ENCODE measurements around the gene ANO4.
"Not testable (repeated sequence)": the region's sequence is repeated elsewhere in the genome, so short reads cannot be mapped to it uniquely, and the experiment has no call there.

Gene ANO4

DNA sequence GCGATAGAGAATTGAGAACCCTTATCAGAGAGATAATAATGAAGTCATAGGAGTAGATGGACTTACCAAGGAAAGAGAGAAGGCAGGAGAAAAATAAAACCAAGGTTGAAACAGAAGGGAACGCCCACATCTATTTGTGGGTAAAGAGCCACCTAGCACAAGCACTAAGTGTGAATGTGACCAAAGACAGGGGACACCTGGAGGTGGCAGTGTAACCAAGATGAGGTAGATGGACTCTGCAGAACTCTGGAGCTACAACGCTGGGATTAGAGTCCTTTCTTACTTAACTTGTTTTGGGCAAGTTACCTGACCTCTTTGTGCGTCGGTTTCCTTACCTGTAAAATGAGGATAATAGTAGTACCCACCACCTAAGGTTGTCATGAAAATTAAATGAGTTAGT, 313.6 kb downstream of the ANO4 start:
- DNase-seq = no peak

DNA sequence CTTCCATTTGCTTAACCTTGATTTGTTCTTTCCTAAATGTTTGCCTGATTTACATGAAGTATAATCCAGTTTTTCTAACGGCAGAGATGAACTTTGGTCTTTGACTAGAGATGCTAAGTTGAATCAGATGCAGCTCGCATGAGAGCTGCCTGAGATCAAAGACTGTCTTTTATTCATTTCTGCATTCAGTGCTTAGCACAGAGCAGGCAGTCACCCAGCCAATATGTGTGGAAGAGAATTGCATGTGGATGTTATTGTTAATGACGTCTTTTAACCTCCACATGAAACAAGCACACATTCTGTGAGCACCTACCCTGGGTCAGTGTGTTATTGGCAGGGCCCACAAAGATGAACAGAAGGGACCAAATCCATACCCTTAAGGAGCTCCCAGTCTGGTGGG, 316.3 kb downstream of the ANO4 start:
- no peak for DNase-seq

DNA sequence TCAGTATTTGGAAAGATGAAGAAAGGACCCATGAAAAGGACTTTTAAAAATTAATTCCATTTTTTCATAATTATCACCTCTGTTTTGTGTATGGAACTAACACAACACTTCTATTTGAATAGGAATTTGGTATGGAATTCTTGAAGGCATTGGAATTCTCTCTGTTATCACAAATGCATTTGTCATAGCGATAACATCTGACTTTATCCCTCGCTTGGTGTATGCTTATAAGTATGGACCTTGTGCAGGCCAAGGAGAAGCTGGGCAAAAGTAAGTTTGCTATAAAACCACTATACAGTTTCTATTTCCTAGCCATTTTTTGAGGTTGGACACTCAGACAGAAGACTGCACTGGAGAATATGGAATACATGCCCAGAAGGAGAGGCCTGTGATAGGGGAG, 316.9 kb downstream of the ANO4 start:
- no peak for DNase-seq

DNA sequence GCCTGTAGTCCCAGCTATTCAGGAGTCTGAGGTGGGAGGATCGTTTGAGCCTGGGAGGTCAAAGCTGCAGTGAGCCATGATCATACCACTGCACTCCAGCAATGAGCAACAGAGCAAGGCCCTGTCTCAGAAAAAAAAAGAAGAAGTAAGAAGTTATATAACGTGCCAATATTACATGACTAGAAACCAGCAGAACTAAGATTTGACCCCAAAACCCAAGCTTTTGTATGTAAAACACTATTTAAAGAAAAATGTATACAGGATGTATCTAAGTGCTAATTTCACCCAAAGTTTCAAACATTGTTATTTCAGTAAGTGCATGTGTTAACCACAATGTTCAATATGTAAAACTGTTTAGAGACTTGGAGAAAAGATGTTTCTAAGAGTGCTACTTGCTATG, 320.8 kb downstream of the ANO4 start:
- no peak for DNase-seq

DNA sequence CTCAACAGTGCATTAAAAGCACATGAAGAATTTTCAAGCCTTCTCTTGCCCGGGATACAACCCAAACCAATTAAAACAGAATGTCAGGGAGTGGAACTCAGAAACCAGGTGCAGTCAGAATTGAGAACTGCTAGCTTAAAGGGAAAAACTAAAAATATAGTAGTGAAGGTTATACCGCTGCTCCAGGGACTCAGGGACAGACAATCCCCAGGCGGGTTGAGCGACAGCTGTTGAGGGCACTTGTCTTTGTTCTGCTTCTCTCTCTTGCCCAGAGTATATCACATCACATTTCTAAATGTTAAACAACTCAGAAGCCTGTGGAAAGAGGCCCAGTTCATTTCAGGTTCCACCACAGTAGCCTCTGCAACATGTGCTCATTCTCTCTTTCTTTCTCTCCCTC, 322.3 kb downstream of the ANO4 start:
- DNase-seq = no peak

DNA sequence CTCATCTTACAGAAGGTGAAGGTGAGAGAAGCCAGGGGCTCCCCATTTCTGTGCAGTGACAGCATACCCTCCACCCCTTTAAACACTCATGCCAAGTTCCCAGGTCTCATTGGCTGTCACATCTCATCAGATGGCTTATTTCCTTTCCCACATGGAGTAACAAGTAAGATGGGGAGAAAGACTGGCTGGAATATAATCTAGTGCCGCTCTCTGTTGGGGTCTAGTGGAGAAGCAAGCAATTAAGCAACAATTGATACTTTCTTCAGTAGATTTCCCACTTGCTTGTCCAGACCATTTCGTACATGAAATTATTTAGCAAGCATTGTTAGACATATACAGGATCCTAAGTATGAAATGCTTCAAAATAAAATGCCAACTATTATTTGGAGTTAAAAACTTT, 323.3 kb downstream of the ANO4 start:
- no peak for DNase-seq

DNA sequence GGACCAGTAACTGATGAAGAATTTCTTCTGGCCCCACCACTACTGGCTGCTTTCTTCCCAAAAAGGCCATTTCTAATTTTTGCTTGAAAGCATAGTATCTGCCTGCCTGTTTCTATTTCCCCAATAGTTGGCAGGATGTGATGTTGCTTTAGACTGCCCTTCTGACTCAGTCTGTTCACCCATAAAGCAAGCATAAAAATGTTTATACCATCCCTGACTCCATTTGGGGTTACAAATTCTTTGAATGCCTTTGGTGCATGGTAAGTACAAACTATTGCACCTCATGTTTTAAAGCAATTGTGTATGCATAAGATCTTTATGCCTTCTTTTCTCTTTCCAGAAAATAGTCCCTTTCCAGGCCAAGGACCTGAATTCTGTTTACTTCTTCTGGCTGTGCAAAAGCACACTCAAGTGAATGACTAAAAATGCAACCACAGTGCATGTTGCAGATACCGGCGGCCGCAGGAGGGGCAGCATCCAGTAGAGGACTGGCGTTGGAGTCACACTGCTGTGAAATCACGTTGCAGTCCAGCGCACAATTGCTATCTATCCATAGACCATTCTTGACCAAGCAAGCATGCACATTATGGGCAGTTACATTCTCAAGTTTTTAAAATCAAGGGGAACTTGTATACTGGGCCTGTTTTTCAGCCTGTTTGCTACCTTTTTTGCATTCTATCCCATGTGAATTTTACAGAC, 333.1 kb downstream of the ANO4 start:
- DNase-seq = no peak

DNA sequence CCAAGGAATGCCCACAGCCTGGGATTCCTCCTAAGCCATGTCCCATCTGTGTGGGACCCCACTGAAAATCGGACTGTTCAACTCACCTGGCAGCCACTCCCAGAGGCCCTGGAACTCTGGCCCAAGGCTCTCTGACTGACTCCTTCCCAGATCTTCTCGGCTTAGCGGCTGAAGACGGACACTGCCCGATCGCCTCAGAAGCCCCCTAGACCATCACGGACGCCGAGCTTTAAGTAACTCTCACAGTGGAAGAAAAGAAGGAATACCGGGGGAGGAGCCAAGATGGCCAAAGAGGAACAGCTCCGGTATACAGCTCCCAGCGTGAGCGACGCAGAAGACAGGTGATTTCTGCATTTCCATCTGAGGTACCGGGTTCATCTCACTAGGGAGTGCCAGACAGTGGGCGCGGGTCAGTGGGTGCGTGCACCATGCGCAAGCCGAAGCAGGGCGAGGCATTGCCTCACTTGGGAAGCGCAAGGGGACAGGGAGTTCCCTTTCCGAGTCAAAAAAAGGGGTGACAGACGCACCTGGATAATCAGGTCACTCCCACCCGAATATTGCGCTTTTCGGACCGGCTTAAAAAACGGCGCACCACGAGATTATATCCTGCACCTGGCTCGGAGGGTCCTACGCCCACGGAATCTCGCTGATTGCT, 351.3 kb downstream of the ANO4 start:
- not testable (repeated sequence) for DNase-seq

DNA sequence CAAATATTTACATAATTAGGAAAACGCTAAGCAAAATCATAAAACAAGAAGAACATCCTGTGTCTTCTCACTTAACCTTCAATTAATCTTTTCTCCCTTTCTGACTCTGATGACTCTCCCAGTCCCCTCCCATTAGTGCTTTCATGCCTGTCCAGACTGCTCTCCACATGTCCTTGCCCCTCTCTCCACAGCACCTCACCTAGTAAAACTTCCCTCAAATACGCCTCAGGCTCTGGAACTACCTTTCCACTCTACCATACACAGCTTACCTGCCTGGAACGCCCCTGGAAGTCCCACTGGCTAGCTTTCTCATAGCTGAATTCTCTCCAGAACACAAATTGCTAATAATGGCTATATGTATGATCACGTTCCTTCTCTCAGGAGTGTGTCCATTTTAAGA, 370.7 kb downstream of the ANO4 start:
- DNase-seq = no peak

DNA sequence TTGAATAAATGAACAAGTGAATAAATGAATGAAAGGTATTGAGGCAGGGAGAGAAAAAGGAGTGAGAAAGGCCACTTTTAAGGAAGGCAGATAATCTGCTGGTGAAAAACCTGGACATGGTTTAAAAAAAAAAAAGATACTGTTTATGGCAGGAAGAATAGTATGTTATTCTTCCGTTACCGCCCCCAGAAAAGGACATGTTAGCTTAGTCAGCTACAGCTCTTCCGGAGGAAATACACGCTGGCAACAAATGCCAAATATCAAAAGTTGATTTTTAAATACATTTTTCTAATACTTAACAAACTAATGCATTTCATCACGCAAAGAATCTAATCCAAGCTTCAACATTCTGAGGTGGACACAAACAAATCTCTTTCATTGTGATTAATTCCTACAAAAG, 372.3 kb downstream of the ANO4 start:
- DNase-seq = no peak

DNA sequence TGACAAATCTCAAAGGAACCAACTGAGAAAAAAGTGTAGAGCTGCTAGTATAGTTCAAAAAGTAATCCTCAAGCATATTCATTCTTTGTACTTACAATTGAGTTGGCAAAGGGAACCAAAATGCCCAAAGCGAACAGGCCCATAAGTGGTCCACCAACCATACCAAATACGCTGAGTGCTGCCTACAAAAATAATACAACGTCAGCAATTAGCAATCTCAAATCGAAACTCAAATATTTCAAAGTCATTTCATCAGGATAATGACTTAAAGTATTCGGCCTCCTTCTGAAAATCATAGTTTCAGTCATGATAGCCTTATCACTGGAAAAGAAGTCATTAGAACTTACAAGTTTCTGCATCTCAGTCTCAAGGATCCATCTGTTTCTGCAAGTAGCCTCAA, 373.4 kb downstream of the ANO4 start:
- DNase-seq = no peak

DNA sequence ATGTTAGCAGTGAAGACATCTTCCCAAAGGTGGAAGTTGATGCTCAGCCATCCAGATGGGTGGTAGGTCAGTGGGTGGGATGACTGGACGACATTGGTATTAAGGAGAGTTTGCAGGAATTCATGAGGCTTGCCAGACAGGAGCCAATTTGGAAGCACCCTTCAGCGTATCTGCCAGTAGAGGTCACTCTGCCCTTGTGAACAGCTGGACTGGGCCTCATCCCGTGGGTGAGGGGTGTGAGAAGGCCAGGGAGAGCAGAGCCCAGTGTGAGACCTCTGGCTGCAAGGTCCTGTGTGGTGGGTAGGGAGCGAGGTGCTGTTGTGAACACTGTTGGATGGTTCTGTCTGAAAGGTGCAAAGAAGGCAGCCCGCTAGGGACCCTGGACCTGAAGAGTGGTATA, 377.7 kb downstream of the ANO4 start:
- DNase-seq = no peak

DNA sequence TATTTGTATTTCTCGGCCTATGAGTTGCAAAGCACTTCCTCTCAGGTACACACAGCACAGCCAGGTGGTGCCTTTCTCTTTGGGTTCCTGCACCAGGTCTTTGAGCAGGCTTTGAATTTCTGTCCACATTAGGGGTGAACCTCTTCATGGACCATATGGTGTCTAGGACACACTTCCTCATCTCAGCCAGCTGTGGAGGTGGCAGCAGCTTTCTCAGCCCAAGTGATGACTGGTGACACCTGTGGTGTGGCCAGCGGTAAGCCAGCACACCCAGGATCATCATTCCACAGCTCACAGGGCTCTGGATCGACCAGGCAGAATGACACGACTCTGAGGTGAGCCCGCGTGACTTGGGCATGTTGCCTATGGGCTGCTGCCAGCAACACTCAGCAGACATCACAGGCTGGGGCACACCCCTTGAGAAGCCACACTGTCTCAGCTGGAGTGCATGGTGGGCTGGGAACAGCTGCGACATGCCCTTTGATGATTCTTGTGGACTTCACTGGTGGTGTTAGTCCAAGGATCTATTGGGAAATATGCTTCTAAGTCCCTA, 378.7 kb downstream of the ANO4 start:
- no peak for DNase-seq

DNA sequence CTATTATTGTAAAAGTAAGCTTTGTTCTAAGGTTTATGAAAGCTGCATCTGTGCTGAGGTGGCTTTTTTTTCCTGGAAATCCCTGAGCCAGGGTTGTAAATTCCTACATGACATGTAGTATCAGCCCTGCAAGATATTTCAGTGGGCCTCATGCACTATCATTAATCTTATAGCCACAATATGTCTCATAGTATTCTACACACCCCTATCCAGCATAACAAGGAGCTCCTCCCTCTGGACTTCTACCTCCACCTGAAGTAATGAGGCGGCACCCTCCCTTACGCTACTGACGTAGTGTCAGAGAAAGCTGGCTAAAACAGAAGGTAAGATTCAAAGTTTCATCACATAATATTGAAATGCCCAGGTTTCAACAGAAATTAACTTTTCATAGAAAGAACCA, 380.0 kb downstream of the ANO4 start:
- DNase-seq = no peak

Data from effector CD8-positive, alpha-beta T cell (primary cell).